Kidney capillary endothelial cell (primary cell): Measurements from ENCODE around the gene SEPHS2.

Experiments
- DNase-seq: peaks from one replicate; pipeline ENCODE4 v3.0.0-alpha.2; 2018; ENCODE audit warnings: low spot score

SEPHS2 gene

GRCh38 chr16:30429678-30430427 lies 15.8 kb downstream of the SEPHS2 start, which contains the start of gene DCTPP1:
Gene DCTPP1 (minus strand): TSS chr16:30430030. CDS start chr16:30429980, 50 bp downstream.
- DNase-seq: peak; percentile 96

DNA sequence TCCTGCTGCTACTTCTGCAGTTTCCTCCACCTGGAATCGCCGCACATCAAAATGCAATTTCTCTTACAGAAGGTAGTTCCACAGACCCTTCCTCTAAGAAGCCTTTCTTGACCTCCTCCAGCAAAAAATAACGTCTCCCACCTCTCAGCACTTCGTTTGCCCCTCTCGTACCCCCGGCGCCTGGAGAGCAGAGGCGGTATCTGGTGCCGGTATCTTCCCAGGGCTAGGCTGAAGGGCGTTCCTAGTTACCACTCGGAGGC lies 16.3 kb downstream of the SEPHS2 start:
- no peak for DNase-seq

- no peak for DNase-seq
Measured at GRCh38 chr16:30428055-30428454, 17.6 kb downstream of the SEPHS2 start.

DNA sequence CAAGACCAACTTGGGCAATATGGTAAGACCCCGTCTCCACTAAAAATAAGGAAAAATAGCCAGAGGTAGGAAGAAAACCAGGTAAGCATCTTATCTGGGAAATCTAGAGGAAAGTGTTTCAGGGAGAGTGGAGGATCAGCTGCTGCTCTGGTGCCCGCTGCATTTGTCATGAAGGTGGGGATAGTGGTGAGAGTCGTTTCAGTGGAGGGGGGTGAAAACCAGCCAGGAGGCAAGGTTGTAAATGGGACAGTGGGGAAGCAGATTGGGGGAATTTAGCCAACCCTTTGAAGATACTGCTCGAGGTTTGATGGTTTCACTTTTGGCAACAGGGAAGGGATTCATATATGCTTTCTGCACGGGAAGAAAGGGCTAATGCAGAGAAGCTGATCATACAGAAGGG lies 24.7 kb downstream of the SEPHS2 start:
- DNase-seq: no peak

GRCh38 chr16:30418350-30419181 lies 27.1 kb downstream of the SEPHS2 start:
- no peak for DNase-seq

GRCh38 chr16:30417529-30418349 lies 27.9 kb downstream of the SEPHS2 start:
- DNase-seq: peak; percentile 79

- DNase-seq: no peak
Measured at GRCh38 chr16:30416624-30417528, 28.8 kb downstream of the SEPHS2 start.

- no peak for DNase-seq
Measured at GRCh38 chr16:30416047-30416603, 29.5 kb downstream of the SEPHS2 start.

- DNase-seq: no peak
Measured at GRCh38 chr16:30414159-30414558, 31.5 kb downstream of the SEPHS2 start.

DNA sequence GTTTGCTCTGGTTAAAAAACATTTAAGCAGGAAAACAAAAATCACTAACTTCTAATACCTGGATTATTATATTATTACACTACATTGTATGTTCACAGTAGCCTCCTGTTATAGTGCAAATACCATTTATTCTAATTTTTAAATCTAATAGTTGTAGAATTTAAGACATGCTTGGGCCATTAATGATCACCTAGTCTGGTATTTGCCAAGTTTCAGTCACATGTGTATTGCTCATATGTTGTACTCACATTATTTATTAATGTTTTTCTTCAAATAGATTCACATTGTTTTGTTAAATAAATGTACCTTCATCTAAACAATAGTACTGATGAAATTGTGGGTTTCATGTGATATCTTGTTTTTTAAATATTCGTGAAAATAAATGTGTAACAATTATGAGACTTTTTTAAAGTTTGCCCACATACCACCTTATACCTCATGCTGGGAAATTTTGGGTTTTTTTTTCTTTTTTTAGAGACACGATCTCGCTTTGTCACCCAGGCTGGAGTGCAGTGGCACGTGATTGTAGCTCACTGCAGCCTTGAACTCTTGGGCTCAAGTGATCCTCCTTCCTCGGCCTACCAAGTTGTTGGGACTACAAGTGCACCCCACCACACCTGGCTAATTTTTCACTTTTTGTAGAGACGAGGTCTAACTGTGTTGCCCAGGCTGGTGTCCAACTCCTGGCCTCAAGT lies 32.4 kb downstream of the SEPHS2 start:
- no peak for DNase-seq

DNA sequence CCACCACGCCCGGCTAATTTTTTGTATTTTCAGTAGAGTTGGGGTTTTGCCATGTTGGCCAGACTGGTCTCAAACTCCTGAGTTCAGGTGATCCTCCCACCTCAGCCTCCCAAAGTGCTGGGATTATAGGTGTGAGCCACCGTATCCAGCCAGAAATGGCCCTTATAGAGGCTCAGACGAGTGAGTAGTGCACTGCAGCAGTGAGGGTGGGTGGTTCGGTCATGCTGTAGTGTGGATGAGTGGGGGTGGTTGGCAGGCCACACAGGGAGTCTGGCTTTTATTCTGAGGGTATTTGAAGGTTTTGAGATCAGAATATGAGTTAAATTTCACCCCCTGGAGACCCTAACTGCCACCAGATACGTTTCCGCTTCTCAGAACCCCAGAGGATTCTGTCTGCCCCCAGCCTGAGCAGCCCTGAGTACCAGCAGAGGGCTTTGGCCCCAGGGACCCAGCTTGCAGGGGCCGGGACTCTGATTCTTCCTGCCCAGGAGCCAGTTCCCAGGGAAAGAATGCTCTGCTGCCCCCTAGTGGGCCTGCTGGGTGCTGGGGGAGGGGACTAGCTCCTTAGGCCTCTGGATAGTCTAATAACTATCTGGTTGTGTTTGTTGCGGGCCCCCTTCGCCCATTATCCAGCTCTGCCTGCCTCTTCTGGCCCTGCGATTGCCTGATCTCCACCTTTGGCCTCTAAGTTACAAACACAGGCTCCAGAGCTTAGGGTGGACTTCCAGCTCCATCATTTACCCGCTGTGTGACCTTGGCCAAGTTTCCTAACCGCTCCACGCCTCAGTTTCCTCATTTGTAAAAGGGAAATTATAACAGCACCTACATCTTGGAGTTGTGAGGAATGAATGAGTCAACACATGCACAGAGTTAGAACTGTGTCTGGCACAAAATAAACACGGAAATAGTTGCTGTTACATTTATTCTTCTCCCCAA lies 36.3 kb downstream of the SEPHS2 start:
- DNase-seq: peak; percentile 89

DNA sequence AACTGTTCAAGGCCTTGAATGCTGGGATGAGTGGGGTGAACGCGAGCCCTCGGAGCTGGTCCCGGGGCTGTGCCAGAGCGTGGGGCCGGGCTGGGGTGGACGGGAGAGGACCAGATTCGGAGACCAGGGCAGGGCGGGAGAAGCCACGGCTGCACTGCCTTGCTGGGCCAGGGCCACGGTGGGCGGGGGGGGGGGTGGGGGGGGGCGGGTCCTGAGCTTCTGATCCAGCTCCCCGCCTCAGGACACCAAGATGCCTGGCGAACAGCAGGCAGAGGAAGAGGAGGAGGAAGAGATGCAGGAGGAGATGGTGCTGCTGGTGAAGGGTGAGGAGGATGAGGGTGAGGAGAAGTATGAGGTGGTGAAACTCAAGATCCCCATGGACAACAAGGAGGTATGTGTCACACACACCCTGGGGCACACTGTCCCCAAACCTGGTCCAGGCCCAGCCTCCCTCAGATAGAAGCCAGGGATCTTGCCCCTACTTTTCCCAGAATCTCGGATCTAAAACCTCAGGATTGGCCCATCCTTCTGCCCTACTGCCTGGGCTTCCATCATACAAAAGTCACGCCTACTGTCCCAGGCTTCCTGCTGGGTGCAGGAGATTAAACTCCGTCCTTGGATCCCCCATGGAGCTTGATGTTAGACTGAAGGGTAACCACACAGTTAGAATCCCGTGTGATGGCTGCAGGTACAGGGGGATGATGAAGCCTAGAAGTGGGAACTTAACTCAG lies 37.7 kb downstream of the SEPHS2 start:
- no peak for DNase-seq

DNA sequence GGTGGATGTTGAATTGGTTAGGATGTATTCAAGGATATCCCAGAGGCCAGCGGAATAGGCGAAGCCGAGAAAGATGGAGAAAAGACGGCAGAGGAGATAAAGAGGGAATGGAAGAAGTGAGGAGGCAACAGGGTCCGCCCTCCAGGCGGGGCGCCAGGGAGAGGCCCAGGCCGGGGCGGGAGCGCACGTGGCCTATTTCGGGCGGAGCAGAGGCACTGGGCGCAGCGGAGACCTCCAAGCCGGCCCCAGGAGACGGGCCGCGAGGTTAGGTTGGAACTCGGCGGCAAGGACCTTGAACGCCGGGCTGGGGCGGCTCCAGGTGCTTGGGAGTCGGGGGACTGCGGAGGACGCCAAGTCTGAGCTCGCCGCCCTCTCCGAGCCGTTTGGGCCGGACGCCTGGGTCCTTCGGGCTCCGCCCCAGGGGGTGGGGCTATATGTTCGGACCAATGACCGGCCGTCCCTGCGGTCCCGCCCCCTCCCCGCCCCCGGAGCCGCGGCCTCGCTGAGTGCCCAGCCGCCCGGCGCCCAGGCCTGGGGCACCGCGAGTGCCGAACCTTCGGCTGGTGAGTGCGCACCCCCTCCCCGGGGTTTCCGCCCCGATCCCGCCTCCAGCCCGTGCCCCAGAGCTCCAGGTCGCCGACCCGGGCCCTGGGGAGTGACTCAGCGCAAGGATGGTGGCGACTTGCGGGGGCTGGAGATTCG lies 38.4 kb downstream of the SEPHS2 start, which contains the start of gene ZNF771:
TSS of gene ZNF771 (plus strand) at position 505 of the 702 bp plus-strand sequence. CDS start 448 bp downstream, outside the sequence.
- no peak for DNase-seq

GRCh38 chr16:30406795-30407101 lies 38.9 kb downstream of the SEPHS2 start:
- no peak for DNase-seq

DNA sequence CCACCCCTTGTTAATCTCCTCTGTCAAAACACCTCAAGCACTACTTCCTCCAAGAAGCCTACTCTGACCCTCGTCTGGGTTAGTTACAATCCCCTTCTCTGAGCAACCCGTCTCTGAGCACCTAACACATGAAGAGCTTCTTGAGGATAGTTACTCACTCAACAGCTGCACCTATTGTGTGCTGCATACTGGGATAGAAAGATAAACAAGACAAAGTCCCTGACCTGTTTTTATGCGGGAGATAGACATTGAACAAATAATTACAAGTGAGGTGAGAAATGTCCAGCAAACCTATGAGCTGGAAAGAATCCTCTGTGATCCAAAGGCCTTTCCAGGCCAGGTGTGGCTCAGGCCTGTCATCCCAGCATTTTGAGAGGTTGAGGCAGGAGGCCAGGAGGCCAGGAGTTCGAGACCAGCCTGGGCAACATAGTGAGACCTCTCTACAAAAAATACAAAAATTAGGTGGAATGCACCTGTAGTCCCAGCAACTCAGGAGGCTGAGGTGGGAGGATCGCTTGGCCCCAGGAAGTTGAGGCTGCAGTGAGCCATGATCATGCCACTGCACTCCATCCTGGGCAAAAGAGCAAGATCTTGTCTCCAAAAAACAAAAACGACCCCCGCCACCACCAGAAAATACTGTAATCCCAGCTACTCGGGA lies 43.8 kb downstream of the SEPHS2 start:
- DNase-seq: no peak

DNA sequence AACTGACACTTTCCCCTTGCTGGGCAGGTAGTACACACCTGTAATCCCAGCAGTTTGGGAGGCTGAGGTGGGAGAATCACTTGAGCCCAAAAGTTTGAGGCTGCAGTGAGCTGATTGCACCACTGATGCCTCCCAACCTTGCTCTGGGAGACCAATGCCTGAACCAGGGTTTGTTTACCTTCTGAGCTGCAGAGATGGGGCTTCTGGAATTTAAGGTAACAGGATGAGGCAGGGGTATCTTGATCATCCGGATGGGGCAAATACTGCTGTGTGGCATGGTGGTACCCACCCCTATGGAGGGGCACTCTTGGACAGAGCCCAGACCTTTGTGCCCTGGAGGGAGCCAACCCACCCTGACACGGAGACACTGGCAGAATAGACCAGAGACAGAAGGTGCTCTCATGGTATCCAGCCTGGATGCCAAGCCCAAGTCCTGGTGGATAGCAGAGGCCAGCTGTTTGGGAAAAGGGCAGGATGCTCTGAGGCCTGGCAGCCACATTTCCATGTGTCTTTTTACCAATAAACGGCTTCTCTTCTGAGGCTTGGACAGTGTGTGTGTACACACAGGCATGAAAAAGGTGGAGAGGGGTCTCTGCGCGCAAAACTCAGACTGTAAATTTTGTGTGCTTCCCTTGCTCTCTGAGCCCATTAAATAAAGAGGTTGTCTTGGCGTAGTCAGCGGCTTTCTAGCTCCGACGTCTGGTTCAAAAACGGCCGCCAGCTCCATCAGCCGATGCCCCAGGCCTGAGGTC lies 46.1 kb downstream of the SEPHS2 start:
- no peak for DNase-seq
